GM21737 (cell line): ENCODE results near the gene NDUFAF8.

ENCODE experiments used
- ATAC-seq: cut with Tn5 transposase; IDR thresholded peaks from one replicate; pipeline ENCODE4 v1.9.1; 2021; ENCODE audit warnings: mild to moderate bottlenecking, moderate library complexity; ENCODE audit not compliant: unreplicated experiment

Gene NDUFAF8

DNA sequence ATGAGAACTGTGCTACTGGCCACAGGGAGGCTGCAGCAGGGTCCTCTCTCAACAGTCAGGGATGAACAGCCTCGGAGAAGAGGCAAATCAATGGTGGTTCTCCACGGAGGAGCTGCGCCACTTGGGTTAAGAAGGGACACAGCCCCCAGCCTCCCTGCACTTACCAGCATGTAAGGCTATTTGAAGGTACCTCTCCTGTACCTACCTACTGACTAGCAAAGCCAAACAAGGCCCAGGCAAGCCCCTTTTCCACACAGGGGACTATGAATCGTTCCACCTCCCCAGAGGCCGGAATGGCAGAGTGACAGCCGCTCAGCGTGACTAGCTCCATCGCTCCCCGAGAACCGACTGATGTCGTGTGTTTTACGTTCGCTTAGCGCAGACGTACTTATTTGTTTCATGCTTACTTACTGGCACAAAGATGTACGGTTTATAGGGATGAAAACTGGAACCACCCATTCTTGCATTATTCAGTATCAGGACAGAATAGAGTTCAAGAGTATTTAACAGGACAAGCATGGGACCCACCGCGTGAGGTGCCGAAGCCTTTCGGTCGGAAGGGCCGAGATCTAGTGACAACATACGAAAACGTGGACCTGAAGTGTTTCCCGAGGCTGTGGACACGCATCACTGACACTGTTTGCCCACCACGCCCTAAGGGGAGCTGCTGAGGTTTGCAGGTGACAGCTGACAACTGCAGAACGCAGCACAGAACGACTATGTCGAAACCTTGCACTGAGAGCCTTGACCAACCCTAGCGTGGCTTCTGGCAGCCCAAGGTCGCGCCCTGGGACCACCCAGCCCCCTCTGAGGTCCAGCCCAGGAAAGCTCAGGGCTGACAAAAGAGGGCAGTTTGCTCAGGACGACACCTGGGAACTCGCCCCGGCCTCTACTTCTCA is 1.3 kb upstream of the NDUFAF8 start:
- no peak for ATAC-seq

DNA sequence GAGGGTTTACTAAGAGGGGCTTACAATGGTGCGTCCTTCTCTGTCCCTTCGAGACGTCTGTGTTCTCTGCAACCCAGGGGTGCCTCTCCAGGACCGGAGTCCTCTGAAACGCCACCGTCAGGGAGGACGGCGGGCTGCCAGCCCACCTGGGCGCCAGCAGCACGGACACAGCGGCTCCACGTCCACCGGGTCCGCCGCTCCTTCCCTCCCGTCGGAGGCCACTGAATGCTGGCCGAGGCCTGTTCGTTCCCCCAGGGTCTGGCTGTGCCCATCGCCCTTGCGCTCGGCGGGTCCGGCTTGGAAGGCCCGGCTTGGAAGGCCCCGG is 666 bp upstream of the NDUFAF8 start:
- ATAC-seq, result no peak

DNA sequence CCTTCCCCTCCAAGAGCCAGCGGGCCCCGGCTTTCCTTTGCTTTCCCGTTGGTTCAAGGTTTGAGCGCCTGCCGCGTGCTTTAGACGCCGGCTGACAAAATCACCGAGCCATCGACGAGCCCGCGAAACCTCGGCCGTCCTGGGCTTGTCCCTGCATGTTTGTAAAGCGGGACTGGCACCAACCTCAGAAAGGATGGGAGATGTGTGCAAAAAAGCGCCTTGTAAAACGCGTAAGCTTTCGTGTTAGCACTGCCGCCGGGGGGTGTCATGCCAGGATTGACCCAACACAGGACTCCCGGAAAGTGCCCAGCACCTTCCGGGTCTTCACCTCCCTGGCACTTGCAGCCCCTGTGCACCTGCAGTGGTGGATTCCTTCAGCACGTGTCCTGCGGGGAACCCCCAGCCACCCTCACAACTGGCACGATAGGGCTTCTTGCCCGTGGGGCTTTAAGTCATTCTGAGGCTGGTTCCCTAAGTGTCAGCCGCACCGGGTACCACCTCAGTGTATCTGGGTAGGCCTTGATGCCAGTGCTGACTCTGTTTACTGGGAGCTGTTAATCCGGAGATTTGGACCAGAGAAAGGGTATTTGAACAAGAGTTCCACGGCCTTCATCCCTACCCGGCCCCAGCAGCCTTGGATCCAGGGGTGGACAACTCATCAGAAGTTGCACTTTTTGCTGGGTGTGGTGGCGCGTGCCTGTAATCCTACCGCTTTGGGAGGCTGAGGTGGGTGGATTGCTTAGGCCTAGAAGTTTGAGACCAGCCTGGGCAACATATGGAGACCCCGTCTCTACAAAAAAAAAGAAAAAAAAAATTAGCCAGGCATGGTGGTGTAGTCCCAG is 817 bp downstream of the NDUFAF8 start:
- ATAC-seq, result no peak

DNA sequence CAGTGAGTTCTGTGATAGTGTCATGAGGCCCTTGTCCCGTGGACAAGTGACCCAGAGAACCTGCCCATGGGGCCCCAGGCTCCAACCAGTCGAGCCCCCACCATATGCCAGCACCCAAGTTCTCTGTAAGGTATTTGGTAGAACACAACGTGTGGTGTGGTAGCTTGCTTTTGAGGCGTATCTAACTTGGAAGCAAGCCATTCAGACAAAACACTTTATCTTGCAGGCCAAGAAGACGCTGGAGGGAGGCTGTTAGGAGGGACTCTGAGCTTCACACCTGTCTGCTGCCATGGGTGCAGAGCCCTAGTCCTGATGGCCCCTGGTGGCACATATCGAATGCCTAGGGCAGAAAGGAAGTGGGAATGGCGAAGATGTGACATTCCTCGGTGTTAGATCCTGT is 1.6 kb downstream of the NDUFAF8 start:
- no peak for ATAC-seq

DNA sequence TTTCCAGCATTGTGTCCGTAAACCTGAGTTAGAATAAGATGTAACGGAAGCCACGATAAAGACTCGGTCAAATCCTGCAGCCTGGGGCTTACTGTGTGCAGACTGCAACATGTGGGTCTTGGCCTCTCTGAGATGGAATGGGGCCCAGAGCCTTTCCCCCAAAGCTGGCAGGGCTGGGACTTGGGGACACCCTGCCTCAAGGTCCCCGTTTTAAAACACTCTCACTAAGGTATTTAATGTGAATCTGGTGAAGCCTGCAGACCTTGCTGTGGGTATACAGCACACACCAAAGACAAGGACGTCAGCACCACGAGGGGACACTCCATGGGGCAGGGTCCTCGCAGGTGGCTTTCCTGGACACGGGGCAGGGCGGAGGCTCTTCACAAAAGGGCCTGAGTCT is 2.1 kb downstream of the NDUFAF8 start:
- no peak for ATAC-seq

DNA sequence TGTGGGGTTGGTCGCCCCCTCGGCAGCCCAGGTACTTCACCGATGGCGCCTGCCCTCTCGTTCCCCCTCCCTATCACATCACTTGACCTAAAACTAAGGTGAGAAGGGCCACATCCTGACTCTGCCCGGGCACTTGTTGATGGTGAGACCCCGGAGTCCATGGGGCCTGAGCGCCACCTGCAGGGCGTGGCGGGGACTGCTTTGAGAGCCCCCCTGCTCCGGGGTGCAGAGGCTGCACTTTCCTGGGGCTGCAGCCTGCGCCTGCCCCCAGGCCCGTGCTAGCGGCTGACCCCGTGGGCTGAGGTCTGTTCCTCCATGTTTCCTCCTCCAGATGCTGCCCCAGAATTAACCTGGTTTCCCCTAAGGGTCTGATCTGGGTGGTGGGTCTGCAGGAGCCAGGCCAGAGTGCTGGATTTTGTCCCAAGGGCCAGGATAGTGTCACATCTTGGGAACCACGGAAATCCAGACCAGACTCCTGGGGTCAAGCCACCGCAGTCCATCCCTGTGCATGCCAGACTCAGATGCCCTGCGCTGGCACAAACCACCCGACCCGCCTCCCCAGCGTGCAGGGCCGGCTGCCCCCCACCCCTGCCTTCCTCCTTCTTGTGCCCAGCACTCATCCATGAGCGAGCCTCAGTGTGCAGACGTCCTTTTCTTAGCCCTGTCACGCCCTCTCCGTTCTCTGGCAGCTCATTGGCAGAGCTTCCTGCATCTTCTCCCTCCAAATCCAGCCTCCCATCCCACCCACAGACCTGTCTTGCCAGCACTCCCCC is 2.7 kb downstream of the NDUFAF8 start:
- ATAC-seq, result no peak

DNA sequence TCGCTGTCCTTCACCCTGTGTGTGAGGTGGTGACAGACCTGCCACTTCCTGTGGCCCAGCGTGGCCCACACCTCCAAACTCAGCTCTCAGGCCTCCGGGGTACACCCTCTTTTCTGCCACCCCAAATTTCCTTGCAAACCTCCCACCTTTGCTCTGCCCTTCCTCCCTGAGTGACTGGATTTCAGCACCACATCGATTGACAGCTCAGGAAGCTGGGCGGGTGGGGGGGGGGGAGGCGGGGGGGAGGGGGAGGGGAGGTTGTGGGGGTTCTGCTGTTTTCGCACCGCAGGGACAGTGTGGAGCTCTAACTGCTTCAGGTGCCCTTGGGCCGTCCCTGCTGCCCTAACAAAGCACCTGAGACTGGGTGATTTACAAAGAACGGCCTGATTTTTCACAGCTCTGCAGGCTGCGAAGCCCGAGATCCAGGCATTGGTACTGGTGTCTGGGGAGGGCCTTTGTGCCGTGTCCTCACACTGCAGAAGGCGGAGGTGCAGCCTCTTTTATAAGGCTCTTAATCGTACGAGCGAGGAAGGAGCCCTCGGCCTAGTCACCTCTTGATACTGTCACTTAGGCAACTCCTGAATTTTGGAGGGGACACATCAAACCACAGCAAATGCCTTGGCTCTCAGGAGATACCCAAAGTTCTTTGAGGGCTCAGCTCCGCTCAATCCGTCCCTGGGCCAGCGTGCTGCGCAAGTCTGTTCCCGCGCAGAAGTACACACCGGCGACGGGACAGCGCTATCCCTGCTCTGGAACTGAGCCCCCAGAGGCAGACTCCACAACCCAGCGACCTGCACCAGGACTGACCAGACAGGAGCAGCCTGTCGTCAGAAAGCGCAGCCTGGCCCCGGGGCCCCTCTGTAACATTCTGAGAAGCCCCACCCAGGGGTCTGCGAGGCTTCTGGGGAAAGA is 3.6 kb downstream of the NDUFAF8 start:
- ATAC-seq, result no peak

DNA sequence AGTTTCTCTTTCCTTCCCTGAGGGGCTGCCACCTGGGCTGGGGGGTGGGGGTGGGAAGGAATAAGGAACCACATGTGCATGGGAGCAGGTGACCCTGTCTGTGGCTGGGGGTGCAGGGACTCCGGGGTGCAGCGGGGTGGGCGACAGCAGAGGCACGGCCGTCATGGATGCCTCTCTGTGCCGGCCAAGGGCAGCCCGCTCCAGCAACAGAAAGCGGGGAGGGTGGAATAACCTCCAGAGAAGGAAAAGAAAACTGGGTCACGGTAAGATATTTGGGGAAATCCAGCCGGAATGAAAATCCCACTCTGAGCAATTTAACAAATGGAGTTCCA is 4.2 kb downstream of the NDUFAF8 start:
- ATAC-seq, result no peak

DNA sequence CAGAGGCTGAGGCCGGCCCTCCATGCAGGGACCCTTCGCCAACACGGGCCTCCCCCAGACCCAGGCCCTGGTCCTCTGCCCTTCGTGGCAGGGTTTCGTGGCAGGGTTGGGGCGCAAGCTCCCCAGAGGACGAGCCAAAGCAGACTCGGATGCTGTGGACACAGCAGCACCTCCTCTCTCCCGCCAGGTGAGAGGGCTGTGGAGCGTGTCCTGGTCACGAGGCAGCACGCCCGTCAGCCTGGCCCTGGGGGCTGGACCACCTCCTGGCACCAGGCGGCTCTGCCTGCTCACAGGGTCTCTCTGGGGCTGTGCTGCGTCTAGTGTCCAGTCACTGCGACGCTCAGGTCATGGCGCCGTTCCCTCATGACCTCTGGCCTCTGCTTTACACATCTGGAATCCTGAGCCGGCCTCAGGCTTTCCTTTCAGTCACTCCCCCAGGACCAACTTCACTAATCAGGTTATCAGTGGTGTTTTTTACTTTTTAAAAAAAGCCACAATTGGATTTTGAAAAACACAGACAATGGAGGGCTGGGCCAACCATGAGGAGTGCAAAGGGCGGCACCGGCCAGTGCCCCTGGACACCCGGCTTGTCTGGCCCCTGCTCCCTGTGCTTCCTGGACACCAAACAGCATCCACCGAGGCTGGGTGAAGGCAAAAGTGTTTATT is 5.4 kb downstream of the NDUFAF8 start:
- no peak for ATAC-seq

DNA sequence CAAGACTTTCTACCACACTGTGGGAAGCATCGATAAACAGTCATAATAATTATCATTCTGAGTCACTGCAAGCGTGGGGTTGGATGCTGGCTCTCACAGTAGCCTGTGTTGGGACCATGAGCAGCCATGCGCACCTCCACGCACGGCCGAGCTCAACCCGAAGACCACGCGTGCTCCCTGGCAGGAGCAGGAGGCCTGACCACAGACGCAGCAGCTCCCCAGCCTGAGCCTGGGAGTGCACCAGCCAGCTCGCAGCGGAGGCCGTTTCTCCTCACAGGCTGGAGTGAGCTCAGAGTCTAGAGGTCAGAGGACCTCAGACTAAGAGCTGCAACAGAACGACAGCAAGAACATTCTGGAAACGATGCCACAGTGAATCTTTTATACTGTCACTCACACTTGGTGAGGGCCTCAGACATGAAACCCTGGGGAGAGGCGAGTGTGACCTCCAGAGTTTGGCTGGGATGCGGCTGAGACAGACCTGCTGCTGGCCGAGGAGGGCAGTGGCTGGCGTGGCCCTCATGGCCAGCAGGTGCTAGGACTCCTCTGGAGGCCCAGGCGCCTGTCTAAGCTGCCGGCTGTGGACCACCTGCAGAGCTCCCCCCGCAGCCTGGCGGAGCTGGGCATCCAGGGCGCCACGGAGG is 6.0 kb downstream of the NDUFAF8 start:
- ATAC-seq, result no peak

DNA sequence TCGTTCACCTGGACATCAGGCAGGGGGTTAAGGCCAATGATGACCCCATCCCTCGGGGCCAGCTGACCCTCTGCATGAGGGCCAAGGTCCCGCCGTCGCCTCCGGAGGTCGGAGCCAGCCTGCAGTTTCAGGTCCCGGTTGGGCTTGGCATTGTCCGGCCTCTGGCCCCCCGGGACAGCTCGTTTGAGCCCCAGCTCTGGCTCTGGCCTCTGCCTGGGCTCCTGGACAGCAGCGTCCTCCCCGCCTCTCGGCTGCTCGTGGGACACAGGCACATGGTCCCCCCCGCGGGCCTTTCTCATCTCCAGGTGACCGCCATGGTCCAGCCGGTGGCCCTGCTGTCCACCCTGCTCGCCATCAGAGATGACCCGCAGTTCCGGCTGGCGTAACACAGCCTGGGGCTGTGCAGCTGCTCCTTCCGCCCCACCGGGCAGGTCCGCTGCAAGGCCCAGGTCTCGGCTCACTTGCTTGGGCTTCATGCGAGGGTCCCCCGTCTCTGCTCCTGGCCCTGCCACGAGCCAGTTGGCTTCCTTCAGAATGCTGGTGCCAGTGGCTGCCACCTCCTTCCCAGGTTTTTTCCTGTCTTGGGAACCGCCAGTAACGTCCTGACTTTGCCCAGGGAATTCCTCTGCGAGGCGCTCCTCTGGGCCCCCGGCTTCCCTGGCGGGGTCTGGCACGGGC is 6.7 kb downstream of the NDUFAF8 start:
- no peak for ATAC-seq

DNA sequence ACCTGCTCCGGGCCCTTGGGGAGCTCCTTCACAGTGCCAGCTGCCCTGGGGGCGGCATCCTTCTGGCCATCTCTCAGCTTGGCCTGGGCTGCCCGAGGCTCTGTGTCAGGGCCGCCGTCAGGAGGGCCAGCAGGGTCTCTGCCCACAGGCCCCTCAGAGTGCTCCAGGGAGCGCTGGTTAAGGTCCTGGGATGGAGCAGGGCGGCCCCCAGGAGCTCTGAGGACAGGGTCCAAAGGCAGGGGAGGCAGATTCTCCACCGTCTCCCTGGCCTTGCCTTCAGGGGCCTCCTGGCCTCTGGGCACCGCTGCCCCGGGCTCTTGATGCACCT is 7.2 kb downstream of the NDUFAF8 start:
- no peak for ATAC-seq

DNA sequence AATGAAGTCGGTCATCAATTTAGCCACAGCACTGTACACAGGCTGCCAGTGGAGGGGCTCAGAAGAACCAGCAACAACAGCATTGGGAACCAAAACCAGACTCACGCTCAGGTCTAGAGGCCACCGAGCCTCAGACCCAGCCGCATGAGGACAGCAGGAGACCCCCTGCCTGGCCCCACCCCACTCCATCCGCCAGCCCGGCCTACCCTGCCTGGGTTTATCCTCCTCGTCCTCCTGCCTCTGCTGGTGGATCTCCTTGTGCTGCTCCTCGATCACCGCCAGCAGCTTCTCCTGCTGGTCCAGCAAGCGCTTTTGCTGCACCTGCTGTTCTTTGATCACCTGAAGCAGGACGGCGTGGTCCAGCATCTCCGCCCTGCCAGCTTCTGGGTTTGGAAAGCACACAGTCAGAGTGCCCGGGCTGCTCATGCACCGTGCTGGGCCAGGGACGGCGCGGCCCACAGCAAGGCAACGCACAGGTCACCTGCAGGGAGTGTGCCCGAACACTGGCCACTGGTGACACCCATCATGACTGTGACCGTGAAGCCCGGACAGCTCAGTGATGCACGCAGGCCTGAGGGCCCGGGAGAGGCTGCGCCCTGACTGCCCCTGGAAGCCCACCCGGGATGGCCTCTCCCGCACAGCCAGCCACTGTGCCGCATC is 7.7 kb downstream of the NDUFAF8 start:
- ATAC-seq, result no peak

DNA sequence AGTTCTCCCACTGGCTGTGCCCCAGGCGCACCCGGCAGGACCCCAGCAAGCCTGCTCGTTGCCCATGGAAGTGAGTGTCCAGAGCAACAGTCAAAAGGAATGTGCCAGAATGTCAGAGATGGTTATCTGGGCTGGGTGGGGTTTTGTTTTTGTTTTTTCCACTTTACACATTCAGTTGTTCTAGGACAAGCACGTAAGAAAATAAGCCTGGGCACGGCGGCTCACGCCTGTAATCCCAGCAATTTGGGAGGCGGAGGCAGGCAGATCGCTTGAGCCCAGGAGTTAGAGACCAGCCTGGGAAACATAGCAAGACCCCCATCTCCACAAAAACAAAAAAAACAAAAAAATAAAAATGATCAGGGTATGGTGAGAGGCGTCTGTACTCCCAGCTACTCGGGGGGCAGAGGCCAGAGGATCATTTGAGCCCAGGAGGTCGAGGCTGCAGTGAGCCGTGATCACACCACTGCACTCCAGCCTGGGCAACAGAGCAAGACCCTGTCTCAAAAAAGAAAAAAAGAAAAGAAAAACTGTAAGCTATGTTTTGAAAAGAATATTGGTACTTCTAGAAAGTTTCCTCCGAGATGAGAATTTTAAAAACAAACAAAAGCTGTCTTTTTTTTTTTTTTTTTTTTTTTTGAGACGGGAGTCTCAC is 8.3 kb downstream of the NDUFAF8 start:
- no peak for ATAC-seq

DNA sequence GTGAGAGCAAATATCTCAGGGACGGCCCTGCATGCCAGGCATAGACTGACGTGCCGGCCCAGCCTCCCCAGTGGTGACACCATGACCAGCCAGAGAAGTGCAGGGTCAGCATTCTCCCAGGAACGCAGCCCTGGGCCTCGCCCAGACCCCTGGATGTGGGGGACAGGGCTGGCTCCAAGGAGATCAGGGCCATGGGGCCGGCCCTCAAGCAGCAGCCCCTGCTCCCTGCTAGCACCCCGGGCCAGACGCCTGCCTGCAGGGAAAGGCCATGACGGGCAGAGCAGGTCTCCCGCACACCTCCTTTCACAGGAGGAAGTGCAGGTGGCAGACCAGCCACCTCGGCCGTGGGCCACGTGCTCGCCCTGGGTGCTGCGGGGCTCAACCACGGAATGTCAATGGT is 9.5 kb downstream of the NDUFAF8 start:
- no peak for ATAC-seq

DNA sequence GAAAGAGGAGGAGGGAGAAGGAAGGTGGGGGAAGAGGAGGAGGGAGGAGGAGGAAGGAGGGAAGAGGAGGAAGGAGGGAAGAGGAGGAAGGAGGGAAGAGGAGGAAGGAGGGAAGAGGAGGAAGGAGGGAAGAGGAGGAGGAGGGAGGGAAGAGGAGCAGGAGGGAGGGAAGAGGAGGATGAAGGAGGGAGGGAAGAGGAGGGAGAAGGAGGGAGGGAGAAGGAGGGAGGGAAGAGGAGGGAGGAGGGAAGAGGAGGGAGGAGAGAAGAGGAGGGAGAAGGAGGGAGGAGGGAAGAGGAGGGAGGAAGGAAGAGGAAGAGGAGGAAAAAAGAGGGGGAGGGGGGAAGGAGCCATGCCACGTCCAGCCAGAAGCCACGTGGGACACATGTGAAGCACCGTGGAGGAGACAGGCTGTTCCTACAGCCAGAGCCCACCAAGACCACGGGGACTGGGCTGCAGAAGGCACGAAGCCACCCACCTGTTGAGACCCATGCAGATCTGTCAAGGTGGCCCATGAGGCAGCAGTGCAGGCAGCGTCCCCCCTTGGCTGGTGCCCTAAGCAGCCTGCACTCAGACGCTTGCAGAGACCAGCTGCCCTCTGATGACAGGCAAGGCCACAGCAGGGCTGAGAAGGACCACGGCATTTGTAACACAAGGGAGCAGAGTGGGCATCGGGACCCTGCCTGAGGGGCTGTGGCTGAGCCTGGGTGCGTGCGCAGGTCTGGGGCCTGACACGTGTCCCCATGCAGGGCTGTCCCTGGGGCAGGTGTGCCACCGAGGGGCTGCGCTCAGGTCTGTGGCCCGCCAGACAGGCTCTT is 10.3 kb downstream of the NDUFAF8 start:
- no peak for ATAC-seq
